Stimulated activated CD4-positive, alpha-beta T cell treated with anti-CD3 and anti-CD28 coated beads, TNF-alpha, amount 100 ng/mL, for 1 hour (primary cell): ENCODE results near the gene NPPA.

ENCODE experiments used
- DNase-seq, 3 donors: peaks; one replicate each; pipeline ENCODE4 v3.0.0-alpha.2; 2020; ENCODE audit warnings: low read depth in 3 of 3, low spot score in 1 of 3

NPPA gene

DNA sequence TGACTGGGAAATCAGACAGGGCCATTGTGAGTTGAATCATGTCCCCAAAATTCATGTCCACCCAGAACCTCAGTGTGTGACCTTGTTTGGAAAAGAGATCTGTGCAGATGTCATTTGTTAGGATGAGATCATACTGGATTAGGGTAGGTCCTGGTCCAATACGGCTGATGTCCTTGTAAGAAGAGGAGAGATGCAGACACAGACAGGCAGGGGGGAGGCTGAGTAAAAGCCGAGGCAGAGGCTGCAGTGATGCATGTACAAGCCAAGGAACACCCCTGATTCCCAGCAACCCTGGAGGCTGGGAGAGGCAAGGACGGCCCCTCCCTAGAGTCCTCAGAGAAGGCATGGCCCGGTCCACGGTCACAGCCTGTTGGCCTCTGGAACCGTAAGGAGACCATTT, 27.0 kb upstream of the NPPA start:
- no peak for DNase-seq

DNA sequence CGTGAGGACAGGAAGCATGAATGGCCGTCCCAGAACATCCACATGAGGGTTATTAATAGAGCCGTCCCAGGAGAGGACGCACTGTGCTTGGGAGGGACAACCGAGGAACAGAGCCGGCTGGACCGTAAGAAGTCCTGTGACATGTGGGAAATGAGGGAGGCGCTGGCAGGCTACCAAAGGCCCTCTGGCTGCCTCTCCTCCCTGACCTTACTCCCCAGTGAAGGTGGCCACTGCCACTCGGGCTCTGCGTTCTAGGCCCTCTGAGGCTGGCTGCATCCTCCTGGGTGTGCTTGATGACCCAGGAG, 26.6 kb upstream of the NPPA start:
- no peak for DNase-seq

DNA sequence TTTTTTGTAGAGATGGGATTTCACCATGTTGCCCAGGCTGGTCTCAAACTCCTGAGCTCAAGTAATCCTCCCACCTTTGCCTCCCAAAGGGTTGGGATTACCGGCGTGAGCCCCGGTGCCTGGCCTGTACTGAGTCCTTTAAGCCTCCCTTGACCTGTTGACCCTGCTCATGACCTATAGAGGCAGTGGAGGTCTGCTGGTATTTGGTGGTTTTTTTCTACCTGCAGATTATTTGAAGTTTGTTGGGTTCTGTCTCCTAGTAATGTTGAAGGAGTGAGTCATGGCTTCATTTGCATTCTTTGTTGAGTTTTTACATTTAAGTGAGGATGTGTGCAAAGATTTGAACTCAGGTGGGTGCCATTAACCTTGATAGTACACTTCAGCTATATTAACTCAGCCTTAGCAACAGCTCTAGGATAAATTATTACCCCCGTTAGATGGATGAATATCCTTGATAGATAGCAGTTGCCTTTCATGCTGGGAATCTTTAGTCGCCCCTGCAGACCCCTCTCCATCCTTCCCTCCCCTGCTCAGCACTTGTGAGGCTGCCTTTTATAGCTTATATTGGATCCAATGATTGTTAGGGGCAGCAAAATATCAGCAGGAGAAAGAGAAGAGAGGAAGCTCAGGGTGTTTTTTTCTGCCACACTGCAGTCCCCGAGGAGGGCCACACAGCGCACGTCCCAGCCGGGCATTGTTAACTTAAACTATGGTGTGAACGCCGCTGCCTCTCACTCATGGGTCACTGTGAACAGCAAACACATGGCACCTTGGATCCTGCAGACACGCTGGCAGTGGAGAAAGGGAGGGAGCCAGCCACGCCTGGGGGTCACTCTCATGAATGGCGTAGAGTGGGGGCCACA, 26.0 kb upstream of the NPPA start:
- no peak for DNase-seq

DNA sequence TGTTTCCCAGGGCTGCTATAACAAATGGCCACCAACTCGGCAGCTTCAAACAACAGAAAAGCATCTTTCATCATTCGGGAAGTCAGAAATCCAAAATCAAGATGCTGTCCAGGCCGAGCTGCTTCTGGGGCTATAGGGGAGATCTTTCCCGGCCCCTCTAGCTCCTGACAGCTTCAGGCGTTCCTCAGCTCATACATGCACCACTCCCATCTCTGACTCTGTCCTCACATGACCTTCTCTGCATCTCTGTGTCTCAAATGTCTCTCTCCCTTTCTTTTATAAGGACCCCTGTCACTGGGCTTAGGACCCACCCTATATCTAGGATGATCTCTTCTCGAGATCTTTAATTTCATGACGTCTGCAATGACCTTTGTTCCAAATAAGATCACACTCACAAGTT, 25.0 kb upstream of the NPPA start:
- DNase-seq = no peak

DNA sequence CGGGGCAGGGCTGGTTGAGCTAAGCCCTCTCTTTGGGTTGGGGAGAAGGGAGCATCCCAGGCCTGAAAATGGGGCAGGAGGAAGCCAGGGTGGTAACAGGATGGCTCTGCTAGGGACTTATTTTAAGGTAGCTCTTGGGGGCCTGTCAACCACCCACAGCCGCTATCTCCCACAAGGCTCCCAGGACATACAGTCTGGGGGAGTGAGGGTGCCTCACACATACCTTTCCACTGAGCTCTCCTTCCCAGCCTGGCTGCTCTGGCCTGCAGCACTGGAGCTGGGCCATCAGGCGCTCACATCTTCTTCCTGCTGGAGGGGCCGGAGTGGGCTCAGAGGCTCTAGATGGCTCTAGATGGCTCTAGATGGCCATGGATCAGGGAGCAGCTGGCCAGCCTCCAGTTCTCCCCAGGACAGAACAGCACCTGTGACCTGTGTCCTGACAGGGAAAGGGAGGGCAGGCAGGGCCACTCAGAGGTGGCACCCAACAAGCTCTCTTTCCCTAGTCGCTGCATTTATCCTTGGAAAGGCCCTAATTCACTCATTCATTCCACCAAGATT, 22.1 kb upstream of the NPPA start:
- no peak for DNase-seq

DNA sequence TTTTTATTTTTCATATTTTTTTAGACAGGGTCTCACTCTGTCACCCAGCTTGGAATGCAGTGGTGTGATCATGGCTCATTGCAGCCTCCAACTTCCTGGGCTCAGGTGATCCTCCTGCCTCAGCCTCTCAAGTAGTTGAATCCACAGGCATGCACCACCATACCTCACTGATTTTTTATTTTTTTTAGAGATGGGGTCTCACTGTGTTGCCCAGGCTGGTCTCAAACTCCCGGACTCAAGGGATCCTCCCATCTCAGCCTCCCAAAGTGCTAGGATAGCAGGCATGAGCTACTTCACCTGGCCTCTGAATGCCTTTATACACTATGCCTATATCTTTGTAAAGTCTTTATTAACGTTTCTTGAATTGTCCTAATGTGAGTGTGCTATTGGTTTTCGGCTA, 21.5 kb upstream of the NPPA start:
- DNase-seq = no peak

DNA sequence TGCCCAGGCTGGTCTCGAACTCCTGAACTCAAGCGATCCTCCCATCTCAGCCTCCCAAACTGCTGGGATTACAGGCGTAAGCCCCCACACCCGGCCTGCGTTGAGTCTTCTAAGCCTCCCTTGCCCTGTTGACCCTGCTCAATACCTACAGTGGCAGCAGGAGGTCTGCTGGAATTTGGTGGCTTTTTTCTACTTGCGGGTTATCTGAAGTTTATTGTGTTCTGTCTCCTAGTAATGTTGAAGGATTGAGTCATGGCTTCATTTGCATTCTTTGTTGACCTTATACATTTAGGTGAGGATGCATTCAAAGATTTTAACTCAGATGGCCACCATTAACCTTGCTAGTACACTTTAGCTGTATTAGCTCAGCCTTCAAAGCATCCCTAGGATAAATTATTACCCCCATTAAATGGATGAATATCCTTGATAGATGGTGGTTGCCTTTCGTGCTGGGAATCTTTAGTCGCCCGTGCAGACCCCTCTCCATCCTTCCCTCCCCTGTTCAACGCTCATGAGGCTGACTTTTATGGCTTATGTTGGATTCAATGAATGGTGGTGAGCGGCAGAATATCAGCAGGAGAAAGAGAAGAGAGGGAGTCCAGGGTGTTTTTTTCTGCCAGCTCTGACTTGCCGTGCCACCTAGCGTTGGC, 20.9 kb upstream of the NPPA start:
- DNase-seq = no peak

DNA sequence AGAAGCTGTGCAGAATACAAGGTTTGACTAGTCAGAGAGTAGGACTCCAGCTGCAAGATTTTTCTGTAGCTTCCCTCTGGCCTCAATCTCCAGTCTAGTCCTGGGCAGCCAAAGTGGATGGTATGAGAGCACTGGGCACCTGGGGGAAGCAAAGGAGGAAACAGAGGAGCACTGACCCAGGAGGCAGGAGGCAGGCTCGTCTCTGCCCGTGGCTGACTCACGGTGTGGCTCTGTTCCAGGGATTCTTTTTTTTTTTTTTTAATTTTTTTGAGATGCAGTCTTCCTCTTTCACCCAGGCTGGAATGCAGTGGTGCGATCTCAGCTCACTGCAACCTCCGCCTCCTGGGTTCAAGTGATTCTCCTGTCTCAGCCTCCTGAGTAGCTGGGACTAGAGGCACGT, 15.3 kb upstream of the NPPA start:
- no peak for DNase-seq

DNA sequence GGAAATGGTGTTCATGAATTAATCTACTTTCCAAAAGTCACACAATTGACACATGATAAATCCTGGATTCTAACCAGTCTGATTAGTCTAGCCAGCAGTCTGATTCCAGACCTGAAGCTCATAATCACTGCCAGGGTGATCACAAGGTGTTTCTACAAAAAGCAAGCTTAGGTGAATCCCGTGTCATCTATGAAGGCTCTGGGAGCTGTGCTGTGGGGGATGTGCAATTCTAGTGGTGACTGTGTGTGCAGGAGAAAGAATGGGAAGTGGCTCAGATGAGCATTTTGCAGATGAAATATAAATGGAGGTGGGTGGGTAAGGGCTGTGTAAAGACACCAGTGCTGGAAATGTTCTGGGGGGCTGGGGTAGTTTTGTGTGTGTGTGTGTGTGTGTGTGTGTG, 13.0 kb upstream of the NPPA start:
- DNase-seq = no peak

DNA sequence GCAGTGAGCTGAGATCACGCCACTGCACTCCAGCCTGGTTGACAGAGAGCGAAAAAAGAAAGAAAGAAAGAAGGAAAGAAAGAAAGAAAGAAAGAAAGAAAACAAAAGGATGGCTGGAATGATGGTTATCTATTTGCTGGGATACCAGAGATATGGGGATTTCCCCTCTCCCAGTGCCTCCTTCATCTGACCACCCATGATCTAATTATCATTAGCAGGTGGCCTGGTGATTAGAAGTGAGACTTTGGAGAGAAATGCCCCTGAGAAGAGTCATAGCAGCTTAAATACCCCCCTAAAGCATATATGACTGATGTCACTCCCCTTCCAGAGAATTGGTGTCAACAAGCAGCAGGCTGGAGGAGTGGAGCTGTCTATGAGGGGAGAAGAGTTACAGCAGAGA, 12.5 kb upstream of the NPPA start:
- no peak for DNase-seq

DNA sequence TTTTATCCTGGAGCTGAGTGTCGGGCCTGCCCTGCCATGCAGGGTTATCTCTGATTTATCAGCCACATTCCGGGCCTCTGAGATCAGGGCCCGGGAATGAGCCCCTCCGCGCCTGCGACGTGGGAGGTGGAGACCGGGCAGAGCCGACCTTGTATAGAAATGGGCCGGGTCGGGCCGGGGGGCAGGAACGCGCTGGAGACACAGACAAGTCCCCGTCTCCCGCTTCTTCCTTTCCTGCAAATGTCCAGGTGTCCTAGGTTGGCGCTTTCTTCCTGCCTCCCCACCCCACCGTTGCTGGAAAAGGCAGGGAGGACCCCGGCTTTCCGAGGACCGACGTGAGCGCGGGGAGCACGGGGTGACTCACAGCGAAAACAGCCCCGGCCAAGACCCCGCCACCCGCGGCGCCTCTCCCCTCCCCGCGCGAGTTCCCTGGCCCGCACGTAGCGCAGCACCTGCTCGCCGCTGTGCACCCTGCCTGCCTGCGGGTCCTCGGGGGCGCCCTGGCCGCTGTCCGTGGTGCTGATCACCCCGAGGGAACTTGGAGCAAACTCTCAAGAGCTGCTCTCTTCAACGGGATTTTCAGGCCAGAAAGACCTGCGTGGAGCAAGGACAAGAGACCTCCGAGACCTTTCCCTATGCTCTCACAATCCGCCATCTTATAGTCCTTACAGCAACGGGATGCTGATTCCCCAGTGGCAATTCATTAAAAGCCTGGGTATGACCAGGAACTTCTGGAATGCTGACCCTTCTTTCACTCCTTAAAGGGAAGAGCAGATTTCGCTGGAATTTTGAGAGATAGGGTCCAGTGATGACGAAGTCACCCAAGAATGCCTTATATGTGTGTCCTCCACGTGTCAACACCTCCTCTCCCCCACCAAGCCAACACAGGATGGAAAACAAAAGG, 11.6 kb upstream of the NPPA start:
- DNase-seq = peak; percentile 20 to 53 (median 21)

DNA sequence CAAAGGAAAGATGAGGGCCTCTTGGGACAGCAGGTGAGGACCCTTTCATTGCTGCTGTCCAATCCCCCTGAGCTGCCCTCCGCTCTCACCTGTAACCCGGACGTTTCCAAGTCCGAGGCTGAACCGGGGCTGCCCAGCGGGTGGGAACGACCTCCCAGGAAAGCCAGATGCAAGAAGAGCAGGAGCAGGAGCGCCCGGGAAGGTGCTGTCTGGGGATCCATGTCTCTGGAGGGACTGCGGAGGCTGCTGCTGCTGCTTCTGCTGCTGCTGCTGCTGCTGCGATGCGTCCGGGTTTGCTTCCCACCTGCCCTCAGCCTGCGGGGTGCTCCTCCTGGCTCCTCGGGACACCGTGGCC, 11.0 kb upstream of the NPPA start, which contains the start of gene NPPB:
NPPB (minus strand) TSS at position 333 of the 355 bp plus-strand sequence; CDS start at position 221, 112 bp downstream.
- no peak for DNase-seq

DNA sequence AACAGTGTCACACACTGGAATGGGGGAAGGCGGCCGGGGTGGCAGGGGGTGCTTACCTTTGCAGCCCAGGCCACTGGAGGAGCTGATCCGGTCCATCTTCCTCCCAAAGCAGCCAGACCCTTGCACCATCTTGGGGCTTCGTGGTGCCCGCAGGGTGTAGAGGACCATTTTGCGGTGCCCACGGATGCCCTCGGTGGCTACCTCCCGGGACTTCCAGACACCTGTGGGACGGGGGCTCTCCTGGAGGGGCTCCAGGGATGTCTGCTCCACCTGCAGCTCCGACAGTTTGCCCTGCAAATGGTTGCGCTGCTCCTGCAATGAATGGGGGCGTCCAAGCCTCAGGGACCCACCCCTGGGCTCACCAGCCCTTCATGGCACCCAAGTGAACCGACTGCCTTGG, 10.6 kb upstream of the NPPA start:
- DNase-seq = no peak

DNA sequence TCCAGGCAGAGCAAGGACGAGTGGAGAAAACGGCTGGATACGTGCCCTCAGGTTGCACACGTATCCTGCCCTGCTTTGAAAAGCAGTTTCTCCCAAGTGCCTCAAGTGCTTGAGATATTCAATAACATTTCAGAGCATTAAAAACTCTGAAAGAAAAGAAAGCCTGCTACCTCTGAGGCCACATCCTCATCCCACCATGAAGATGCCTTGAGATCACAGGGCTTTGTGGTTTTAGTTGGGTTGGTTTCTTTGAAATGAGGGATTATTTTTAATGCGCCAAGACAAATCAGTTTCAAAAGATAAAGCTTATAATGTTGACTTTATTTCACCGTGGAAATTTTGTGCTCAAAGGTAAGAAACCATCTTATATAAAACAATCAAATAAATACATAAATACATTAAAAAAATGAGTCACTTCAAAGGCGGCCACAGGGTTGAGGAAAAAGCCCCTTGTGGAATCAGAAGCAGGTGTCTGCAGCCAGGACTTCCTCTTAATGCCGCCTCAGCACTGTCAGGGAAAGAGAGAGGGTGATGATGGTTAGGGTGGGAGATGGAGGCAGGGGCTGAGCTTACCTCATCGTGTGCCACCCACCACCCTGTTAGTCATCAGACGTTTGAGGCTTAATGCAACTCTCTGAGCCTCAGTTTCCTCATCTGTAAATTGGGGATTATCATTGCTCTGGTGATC, 9.7 kb upstream of the NPPA start:
- DNase-seq = no peak

DNA sequence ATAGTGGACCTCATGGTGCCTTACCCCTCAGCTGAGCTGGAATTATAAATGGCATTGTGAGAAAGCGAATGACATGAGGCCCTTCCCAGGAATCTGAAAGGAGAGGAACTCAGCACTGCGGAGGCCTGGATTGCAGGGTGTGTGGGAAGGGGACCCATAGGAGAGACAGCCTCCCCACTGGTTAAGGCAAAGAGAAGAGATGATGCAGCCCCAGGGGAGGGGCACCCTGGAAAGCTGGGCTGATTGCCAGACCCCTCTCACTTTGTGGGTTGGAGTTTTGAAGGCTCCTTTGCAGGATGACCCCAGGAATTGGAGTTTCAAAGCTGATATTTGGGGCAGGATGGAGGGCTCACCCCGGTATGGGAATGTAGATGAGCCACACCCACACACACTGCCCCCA, 9.1 kb upstream of the NPPA start:
- no peak for DNase-seq

DNA sequence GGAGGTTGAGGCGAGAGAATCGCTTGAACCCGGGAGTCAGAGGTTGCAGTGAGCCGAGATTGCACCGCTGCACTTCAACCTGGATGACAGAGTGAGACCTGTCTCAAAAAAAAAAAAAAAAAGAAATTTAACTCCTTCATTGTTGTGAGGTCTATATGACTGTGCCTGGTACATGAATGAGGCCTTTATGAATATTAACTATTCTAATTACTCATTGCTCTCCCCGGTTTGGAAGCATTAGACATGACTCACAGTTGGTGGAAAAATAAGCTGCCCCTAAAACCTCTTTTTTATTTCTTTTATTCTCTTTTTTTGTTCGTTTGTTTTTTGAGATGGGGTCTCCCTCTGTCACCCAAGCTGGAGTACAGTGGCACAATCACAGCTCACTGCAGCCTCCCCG, 7.8 kb upstream of the NPPA start:
- DNase-seq = no peak

DNA sequence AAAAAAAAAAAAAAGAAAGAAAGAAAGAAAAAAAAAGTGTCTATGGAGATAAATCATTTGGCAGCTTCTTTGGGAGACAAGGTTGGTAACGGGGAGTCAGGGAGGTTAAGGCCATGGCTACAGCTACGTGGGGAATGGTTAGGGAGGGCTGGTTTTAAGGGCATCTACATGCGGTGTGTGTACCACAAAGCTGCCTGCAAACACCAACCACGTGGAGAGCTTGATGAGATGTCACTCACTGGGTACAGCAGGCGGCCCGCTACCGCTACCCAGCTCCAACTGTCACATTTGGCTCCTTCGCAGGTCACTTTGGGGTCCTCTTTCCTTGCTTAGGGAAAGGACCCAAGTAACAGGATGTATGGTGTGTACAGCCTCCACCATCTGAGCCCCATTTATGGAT, 6.9 kb upstream of the NPPA start:
- DNase-seq = no peak

DNA sequence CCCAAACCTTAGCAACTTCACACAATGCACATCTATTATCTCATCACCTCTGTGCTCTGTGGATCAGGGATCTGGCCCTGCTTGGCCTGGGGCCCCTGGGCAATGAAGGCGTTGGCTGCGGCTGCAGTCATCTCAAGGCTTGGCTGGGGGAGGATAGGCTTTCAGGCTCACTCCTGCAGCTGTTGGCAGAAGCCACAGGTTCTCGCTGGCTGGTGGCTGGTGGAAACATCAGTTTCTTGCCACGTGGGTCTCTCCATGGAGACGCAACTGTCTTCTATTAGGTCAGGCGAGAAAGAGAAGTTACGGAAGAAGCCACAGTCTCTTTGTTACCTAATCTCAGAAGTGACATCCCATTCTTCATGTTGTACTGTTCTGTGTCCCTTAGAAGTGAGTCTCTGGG, 3.6 kb upstream of the NPPA start:
- no peak for DNase-seq

DNA sequence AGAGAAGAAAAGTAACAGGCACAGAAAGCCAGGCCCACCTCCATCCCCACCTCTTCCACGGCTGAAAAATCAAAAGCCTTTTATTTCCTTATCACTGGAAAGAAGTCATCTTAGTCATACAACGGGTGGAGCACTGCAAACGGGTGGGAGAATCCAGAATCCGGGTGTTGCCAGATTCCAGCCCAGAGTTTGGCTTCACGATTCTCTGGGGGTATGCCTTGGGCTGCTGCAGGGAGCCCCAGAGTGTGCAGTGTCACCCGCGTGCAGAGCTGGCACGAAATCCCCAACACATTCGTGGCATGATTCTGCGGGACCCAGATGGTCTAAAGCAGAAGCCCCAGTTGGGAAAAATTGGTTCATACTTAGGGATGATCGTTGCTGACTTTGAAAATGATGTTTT, 2.6 kb upstream of the NPPA start:
- DNase-seq = no peak

DNA sequence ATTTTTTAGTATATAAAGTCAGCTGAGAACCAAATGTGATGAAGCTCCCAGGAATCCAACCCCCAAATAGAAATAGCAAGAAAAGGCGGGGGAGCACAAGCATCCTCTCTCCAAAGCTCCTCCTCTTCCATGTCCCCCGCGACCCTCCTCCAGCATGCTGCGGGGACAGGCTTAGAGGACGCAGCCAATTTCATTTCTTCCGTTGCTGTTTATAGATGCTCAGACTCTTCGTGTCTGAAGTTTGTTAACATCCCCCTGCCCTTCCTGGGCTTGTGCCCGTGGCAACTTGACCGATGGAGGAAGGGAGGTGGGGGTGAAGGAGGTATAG, 754 bp upstream of the NPPA start:
- DNase-seq = no peak

DNA sequence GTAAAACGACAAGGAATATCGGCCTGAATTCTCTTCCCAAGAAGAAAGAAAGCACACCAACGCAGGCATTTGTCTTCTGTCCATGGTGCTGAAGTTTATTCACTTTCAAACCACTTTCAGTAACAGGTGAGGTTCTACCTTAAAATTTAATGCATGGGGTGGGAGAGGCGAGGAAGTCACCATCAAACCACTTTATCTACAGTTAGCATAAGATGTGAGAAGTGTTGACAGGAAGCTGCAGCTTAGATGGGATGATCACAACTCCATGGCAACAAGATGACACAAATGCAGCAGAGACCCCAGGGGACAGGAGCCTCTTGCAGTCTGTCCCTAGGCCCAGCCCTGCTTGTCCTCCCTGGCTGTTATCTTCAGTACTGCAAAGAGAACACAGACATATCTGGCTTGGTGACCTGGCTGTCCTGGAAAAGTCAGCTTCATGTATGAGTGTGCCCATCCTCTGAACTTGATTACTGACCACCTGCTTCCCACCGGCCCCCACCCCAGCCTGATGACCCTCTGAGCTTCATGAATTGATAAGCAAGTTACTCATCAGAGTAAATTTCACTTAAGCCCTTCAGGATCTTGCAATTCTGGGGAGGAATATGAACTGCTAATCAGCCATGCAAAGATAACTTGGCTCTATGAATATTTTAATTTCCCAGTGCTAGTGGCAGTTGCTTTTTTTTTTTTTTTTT, 1.8 kb downstream of the NPPA start:
- no peak for DNase-seq
